Right atrium auricular region (tissue), 2 donors: ENCODE measurements around the gene MORC4. TPM values are rescaled to one million over a fixed set of nuclear protein-coding genes. Genes with fewer than 3 reads are reported as not detected.
A peak's percentile ranks its signal among the peaks of the same experiment; 100 is the strongest.

Source experiments
- DNase-seq: peaks from one replicate; pipeline ENCODE4 v3.0.0-alpha.2; 2019; ENCODE audit warnings: low spot score
- H3K27ac ChIP-seq, 2 donors: fragments of 200-600 bp; sonication (generic); 1 replicate in 1 of 2; 2 replicates in 1 of 2; pipeline ENCODE4 v1.5.1; 2016 to 2019
- H3K27me3 ChIP-seq, 2 donors: fragments of 200-600 bp; sonication (generic); one replicate each; pipeline versions ENCODE4 v1.5.1 to v1.6.0; 2017 to 2019
- H3K36me3 ChIP-seq: fragments of 200-600 bp; sonication (generic); one replicate; pipeline ENCODE4 v1.5.1; 2016
- H3K4me1 ChIP-seq, 2 donors: fragments of 200-600 bp; sonication (generic); one replicate each; pipeline versions ENCODE4 v1.5.1 to v1.6.0; 2017 to 2019
- H3K4me3 ChIP-seq, 2 donors: fragments of 200-600 bp; sonication (generic); 1 replicate in 1 of 2; 2 replicates in 1 of 2; pipeline ENCODE4 v1.5.1; 2017 to 2019; ENCODE audit warnings: mild to moderate bottlenecking in 1 of 2, moderate library complexity in 1 of 2
- H3K9me3 ChIP-seq, 2 donors: fragments of 200-600 bp; sonication (generic); one replicate each; pipeline ENCODE4 v1.5.1; 2019
- total RNA-seq, 2 donors: library from RNA; depleted of rRNA; stranded (reverse); fragments of >200 nt; gene quantifications; one replicate each; pipeline ENCODE4 v1.1.0, GENCODE V29; 2016
- TF ChIP-seq, protein P1 (sequence below), 2 donors: fragments of 200-600 bp; sonication (generic); IDR thresholded peaks; one replicate each; pipeline ENCODE4 v1.5.1; 2019; ENCODE audit warnings: antibody characterized with exemption in 2 of 2

MORC4 gene
- total RNA-seq, 2 donors from 2014 or later, result 3.6 to 7.4 TPM

DNA sequence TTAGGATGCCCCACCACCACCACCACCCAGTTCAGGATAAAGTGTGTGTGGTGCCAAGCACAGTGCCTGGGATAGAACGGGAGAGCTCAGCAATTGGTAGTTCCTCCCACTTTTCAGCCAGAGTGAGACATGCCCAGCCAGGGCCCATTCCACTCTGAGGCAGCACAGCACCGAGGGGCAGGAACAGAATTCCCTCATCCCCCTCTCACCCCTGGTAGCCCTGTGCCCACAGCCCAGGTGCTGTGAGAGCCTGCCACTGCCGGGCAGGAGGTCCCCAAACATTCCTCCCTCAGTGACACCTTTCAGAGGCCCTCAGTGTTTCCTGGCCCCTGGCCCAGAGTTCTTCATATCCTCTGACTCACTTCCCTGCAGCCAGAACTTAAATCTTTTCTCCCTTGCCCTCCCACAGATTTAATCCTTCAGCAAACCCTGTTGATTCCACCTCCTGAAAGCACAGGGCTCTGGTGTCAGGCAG, 105.0 kb downstream of the MORC4 start:
- no peaks in the 10 kb centered on the region for H3K9me3 ChIP-seq
- no peak overlapping the region for H3K27ac ChIP-seq
- H3K4me3 ChIP-seq, result no peak overlapping the region
- no peaks in the 10 kb centered on the region for H3K36me3 ChIP-seq
- H3K4me1 ChIP-seq, result peaks cover 0 to 3% of the 10 kb centered on the region in 2 donors
- no peak for DNase-seq
- H3K27me3 ChIP-seq, result no peaks in the 10 kb centered on the region
- TF ChIP-seq, protein P1, sequence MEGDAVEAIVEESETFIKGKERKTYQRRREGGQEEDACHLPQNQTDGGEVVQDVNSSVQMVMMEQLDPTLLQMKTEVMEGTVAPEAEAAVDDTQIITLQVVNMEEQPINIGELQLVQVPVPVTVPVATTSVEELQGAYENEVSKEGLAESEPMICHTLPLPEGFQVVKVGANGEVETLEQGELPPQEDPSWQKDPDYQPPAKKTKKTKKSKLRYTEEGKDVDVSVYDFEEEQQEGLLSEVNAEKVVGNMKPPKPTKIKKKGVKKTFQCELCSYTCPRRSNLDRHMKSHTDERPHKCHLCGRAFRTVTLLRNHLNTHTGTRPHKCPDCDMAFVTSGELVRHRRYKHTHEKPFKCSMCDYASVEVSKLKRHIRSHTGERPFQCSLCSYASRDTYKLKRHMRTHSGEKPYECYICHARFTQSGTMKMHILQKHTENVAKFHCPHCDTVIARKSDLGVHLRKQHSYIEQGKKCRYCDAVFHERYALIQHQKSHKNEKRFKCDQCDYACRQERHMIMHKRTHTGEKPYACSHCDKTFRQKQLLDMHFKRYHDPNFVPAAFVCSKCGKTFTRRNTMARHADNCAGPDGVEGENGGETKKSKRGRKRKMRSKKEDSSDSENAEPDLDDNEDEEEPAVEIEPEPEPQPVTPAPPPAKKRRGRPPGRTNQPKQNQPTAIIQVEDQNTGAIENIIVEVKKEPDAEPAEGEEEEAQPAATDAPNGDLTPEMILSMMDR (IDR thresholded peaks at IDR 0.05), result no peak

DNA sequence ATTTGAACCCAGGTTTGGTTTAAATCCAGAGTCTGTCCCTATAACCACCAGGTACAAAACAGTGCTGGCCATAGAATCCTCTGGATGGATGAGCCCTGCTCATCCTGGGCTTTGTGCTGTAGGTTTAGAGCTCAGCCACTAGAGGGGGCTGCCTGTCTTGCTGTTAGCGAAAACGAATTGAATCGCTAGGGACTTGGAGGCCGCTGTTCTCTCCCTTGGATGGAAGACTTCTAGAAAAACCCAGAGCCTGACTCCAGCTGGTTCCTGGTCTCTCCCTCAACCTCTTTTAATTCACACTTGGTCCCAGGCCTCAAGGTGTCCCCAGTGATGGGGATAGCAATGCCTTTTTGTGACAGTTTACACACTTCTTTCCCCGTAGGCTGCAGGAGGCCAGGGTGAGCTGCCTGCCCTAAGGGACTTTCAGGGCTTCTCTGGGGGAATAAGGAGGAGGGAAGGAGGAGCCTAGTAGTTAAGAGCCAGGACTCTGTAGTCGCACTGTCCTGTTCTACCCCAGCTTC, 105.6 kb downstream of the MORC4 start:
- H3K36me3 ChIP-seq, result no peaks in the 10 kb centered on the region
- no peak overlapping the region for H3K4me3 ChIP-seq
- DNase-seq, result no peak
- TF ChIP-seq, protein P1 (IDR thresholded peaks at IDR 0.05), result peak; percentile 57 to 82
- H3K27me3 ChIP-seq, result no peaks in the 10 kb centered on the region
- no peaks in the 10 kb centered on the region for H3K9me3 ChIP-seq
- H3K27ac ChIP-seq, result no peak overlapping the region
- peaks cover 0 to 3% of the 10 kb centered on the region in 2 donors for H3K4me1 ChIP-seq

DNA sequence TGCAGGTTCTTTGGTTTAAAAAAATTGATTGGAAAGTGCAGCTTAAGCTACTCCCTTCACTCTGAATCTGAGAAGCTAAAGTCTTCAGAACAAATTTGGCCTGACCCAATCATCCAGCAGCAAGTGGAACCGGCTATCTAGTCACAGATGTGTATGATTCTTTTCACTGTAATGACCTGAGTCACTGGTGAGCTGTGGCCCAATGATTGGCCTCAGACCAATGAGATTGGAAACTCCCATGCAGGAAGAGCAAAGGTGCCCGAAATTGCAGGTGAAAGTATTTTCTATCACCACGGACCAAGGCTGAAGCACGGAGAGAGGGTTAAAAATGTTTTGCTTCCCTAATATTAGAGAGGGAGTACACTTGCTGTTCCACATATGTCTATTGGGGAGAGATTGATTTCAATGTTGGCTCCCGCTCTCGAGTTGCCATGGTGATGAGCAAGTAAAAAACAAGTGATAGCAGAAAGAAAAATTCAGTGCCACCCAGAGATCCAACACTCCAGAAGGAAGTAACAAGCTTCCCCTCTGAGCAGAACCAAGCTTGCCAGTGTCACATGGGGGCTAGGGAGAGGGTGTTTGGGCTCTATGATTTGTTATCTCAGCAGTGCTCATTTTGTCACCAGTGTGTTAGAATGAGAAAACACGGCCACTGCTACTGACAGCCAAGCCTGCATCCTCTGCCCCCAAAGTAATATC, 108.1 kb downstream of the MORC4 start:
- no peaks in the 10 kb centered on the region for H3K36me3 ChIP-seq
- no peak overlapping the region for H3K27ac ChIP-seq
- peaks cover 0 to 6% of the 10 kb centered on the region in 2 donors for H3K27me3 ChIP-seq
- DNase-seq, result no peak
- H3K9me3 ChIP-seq, result peaks cover 0 to 3% of the 10 kb centered on the region in 2 donors
- no peak overlapping the region for H3K4me3 ChIP-seq
- peaks cover 0 to 3% of the 10 kb centered on the region in 2 donors for H3K4me1 ChIP-seq
- TF ChIP-seq, protein P1 (IDR thresholded peaks at IDR 0.05), result no peak

Other genes starting within 250 kb of the MORC4 start
- 1 to 10 TPM; 3.6 to 4.6 TPM for gene TBC1D8B, start 197.5 kb downstream of the MORC4 start, total RNA-seq
- not detected for gene RIPPLY1, start 96.9 kb downstream of the MORC4 start, total RNA-seq
- not detected for gene CLDN2, start 79.8 kb downstream of the MORC4 start, total RNA-seq
- 1 to 10 TPM; 6.7 to 7.3 TPM for gene RBM41, start 118.6 kb upstream of the MORC4 start, total RNA-seq
- gene NUP62CL, start 206.2 kb upstream of the MORC4 start, total RNA-seq, result not detected
- gene DNAAF6, start 206.4 kb upstream of the MORC4 start, total RNA-seq, result not detected